Measurements from ENCODE around the gene NLGN2.
"Not testable (repeated sequence)": the region's sequence is repeated elsewhere in the genome, so short reads cannot be mapped to it uniquely, and the experiment has no call there.

Gene NLGN2

DNA sequence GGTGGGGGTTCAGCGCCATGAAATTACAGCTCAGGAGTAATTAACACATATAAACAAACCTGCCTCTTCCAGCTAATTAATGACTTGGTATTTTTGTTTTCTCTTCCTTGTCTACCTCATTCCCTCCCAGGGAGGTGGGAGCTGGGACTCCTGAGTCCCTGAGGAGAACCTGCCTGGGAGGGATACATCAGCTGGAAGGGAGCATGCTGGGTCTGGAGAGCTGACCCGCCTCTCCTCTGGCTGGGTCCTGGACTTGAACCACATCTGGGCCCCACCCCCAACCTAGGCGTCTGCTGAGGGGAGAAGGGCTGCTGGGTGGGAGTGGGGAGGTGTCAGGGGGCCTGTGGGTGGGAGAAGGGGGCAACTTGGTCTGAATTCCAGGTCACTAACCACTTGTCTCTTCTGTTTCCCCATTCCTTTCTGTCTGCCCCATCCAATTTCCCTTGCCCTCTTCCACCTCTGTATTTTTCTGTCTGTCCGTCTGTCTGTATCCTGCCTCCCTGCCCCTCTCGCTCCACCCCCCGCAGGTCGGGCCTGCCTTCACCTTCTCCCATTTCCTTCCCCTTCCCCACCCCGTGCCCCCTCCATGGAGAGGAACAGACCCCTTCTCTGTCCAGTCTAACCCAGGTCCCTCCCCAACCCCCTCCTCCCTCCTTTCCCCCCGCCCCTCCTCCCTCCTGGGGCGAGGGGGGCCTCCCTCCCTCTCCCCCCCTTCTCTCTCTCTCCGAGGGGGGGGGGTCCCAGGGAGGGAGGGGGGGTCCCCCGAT, at the start of gene NLGN2:
TSS of gene NLGN2 (plus strand) at position 361 of the 767 bp plus-strand sequence. CDS start 411 bp downstream, outside the sequence.
- H3K36me3 ChIP-seq (ENCODE audit: control insufficient read depth, insufficient read depth, low read length): no peaks in the 10 kb centered on the region
- no peak within 1 kb of the TSS for H3K4me3 ChIP-seq (replicated peaks; ENCODE audit: low read depth, low read length)
- TF ChIP-seq, protein P1, sequence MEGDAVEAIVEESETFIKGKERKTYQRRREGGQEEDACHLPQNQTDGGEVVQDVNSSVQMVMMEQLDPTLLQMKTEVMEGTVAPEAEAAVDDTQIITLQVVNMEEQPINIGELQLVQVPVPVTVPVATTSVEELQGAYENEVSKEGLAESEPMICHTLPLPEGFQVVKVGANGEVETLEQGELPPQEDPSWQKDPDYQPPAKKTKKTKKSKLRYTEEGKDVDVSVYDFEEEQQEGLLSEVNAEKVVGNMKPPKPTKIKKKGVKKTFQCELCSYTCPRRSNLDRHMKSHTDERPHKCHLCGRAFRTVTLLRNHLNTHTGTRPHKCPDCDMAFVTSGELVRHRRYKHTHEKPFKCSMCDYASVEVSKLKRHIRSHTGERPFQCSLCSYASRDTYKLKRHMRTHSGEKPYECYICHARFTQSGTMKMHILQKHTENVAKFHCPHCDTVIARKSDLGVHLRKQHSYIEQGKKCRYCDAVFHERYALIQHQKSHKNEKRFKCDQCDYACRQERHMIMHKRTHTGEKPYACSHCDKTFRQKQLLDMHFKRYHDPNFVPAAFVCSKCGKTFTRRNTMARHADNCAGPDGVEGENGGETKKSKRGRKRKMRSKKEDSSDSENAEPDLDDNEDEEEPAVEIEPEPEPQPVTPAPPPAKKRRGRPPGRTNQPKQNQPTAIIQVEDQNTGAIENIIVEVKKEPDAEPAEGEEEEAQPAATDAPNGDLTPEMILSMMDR (IDR thresholded peaks at IDR 0.05; ENCODE audit: insufficient read depth, low read length, poor library complexity, severe bottlenecking): no peak
- no peak for DNase-seq (ENCODE audit: extremely low read depth, insufficient read length)
- no peaks in the 10 kb centered on the region; the same call in none of the 2 replicates for H3K27me3 ChIP-seq (replicated peaks; ENCODE audit: control insufficient read depth, insufficient read depth, low read length)

GRCh38 chr17:7361906-7362305, 45.7 kb upstream of the NLGN2 start:
- H3K36me3 ChIP-seq (ENCODE audit: control insufficient read depth, insufficient read depth, low read length): no peaks in the 10 kb centered on the region
- no peaks in the 10 kb centered on the region for H3K27me3 ChIP-seq (replicated peaks; ENCODE audit: control insufficient read depth, insufficient read depth, low read length)
- no peak for DNase-seq (ENCODE audit: extremely low read depth, insufficient read length)
- H3K4me3 ChIP-seq (replicated peaks; ENCODE audit: low read depth, low read length): no peak overlapping the region
- TF ChIP-seq, protein P1 (IDR thresholded peaks at IDR 0.05; ENCODE audit: insufficient read depth, low read length, poor library complexity, severe bottlenecking): no peak

DNA sequence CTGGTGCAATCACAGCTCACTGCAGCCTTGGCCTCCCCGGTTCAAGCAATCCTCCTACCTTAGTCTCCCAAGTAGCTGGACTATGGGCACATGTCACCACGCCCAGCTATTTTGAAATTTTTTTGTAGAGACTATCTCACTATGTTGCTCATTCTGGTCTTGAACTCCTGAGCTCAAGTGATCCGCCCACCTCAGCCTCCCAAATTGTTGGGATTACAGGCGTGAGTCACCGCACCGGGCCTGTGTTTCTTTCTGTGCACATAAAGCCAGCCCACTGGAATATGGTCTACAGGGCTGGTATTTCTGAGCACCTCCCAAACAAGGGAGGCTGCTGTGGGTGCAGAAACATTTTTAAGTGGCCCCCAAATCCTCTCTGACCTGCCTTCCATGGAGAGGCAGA, 44.3 kb upstream of the NLGN2 start:
- DNase-seq (ENCODE audit: extremely low read depth, insufficient read length): no peak
- Histone ChIP-seq H3K36me3 (ENCODE audit: control insufficient read depth, insufficient read depth, low read length) (no peaks in the 10 kb centered on the region), H3K27me3 (replicated peaks; ENCODE audit: control insufficient read depth, insufficient read depth, low read length) (no peaks in the 10 kb centered on the region), H3K4me3 (replicated peaks; ENCODE audit: low read depth, low read length) (no peak overlapping the region)
- TF ChIP-seq, protein P1 (IDR thresholded peaks at IDR 0.05; ENCODE audit: insufficient read depth, low read length, poor library complexity, severe bottlenecking): no peak

DNA sequence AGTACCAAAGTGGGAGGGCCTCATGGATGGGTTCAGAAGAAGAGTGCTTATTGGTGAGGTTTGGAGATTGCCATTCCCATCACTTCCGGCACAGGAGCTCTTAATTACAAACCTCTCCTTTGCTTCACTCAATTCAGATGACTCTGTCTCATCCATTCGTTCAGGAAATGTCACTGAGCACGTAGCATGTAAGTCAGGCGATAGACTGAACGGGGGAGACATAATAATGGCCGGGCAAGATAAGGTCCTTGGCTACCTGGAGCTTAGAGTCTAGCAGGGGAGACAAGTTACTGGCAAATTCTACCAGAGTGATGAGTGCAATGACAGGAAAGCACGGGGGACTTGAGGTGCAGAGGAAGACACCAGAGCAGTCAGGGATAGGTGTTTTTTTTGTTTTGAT, 41.7 kb upstream of the NLGN2 start:
- H3K27me3 ChIP-seq (replicated peaks; ENCODE audit: control insufficient read depth, insufficient read depth, low read length); H3K36me3 ChIP-seq (ENCODE audit: control insufficient read depth, insufficient read depth, low read length); H3K4me3 ChIP-seq (replicated peaks; ENCODE audit: low read depth, low read length); DNase-seq (ENCODE audit: extremely low read depth, insufficient read length): not testable (repeated sequence)

DNA sequence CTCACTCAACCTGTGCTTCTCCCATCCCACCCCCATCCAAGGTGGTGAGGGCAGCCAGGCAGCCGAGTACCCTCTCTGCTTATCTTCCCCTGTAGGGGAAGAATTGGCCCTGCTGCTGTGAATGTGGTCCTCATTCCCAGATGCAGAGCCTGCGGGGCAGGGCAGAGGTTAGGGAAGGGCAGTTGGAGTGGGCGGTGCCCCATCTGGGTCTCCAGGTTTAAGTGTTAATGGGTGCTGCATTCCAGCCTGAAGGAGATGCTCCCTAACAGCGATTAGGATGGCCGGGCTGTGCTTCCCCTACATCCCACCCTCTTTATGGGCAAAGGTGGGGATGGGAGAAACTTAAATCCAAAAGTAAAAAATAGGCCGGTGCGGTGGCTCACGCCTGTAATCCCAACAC, 40.6 kb upstream of the NLGN2 start:
- H3K27me3 ChIP-seq (replicated peaks; ENCODE audit: control insufficient read depth, insufficient read depth, low read length): no peaks in the 10 kb centered on the region
- DNase-seq (ENCODE audit: extremely low read depth, insufficient read length): no peak
- TF ChIP-seq, protein P1 (IDR thresholded peaks at IDR 0.05; ENCODE audit: insufficient read depth, low read length, poor library complexity, severe bottlenecking): no peak
- no peak overlapping the region for H3K4me3 ChIP-seq (replicated peaks; ENCODE audit: low read depth, low read length)
- H3K36me3 ChIP-seq (ENCODE audit: control insufficient read depth, insufficient read depth, low read length): no peaks in the 10 kb centered on the region

DNA sequence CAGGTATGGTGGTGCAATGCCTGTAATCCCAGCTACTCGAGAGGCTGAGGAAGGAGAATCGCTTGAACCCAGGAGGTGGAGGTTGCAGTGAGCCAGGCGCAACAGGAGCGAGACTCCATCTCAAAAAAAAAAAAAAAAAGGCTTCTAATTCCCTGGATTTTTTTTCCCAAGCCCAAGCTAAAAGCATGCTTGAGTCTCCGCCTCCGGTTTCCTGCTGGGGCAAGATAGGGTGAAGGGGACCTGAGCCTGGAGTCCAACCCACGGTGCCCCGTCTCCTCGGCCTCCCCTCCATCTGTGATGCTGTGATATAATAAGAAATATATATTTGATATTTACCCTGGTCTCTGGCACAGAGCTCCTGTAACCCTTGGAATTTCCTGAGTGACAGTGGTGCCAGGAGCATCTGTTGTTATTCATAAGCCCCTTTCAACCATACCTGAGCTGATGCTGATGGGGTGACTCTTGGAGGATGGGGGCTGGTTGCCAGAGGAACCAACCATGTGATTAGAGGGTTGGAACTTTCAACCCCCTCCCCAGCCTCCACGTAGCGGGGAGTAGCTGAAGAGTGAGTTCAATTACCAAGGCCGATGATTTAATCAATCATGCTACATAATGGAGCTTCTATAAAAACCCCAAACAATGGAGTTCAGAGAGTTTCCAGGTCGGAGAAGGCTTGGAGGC, 39.6 kb upstream of the NLGN2 start:
- no peaks in the 10 kb centered on the region for H3K27me3 ChIP-seq (replicated peaks; ENCODE audit: control insufficient read depth, insufficient read depth, low read length)
- no peak for DNase-seq (ENCODE audit: extremely low read depth, insufficient read length)
- H3K4me3 ChIP-seq (replicated peaks; ENCODE audit: low read depth, low read length): no peak overlapping the region
- TF ChIP-seq, protein P1 (IDR thresholded peaks at IDR 0.05; ENCODE audit: insufficient read depth, low read length, poor library complexity, severe bottlenecking): no peak
- H3K36me3 ChIP-seq (ENCODE audit: control insufficient read depth, insufficient read depth, low read length): no peaks in the 10 kb centered on the region

DNA sequence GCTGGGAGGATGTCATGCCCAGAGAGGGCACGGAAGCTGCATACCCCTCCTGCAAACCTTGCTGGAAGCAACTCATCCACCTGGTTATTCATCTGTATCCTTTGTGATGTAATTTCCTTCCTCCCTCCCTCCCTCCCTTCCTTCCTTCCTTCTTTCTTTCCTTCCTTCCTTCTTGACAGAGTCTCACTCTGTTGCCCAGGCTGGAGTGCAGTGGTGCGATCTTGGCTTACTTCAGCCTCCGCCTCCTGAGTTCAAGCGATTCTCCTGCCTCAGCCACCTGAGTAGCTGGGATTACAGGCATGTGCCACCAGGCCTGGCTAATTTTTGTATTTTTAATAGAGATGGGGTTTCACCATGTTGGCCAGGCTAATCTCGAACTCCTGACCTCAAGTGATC, 39.0 kb upstream of the NLGN2 start:
- H3K36me3 ChIP-seq (ENCODE audit: control insufficient read depth, insufficient read depth, low read length); H3K4me3 ChIP-seq (replicated peaks; ENCODE audit: low read depth, low read length); H3K27me3 ChIP-seq (replicated peaks; ENCODE audit: control insufficient read depth, insufficient read depth, low read length); DNase-seq (ENCODE audit: extremely low read depth, insufficient read length): not testable (repeated sequence)
